OCI-LY1 (cell line): ENCODE results near the gene MRTFA.

Source experiments
- H2AFZ ChIP-seq: fragments of 200-600 bp; sonication (generic), shearing (Covaris generic); 2 replicates; pipeline ENCODE4 v1.6.0; 2014; ENCODE audit warnings: antibody characterized with exemption, mild to moderate bottlenecking, low read length
- H3F3A ChIP-seq: fragments of 200-600 bp; sonication (generic), shearing (Covaris generic); 2 replicates; pipeline ENCODE4 v1.6.0; 2014; ENCODE audit warnings: mild to moderate bottlenecking, antibody characterized with exemption, low read length, moderate library complexity; ENCODE audit not compliant: insufficient read depth
- H3K27ac ChIP-seq: fragments of 200-600 bp; sonication (generic); 2 replicates; pipeline ENCODE4 v1.5.1; 2014; ENCODE audit warnings: low read length, mixed run types, mild to moderate bottlenecking, low read depth; ENCODE audit not compliant: poor library complexity, severe bottlenecking
- H3K27me3 ChIP-seq: fragments of 200-600 bp; sonication (generic); 2 replicates; pipeline ENCODE4 v1.6.0; 2014; ENCODE audit warnings: antibody characterized with exemption, mild to moderate bottlenecking, low read length, moderate library complexity; ENCODE audit not compliant: insufficient read depth
- H3K36me3 ChIP-seq: fragments of 200-600 bp; sonication (generic); 2 replicates; pipeline ENCODE4 v1.6.1; 2014; ENCODE audit warnings: mild to moderate bottlenecking, antibody characterized with exemption, low read length, moderate library complexity, mixed read lengths; ENCODE audit not compliant: insufficient read depth
- H3K4me1 ChIP-seq: fragments of 200-600 bp; sonication (generic); 2 replicates; pipeline ENCODE4 v1.5.1; 2014; ENCODE audit warnings: mild to moderate bottlenecking, low read length, moderate library complexity; ENCODE audit not compliant: insufficient read depth, severe bottlenecking
- H3K4me2 ChIP-seq: fragments of 200-600 bp; sonication (generic), shearing (Covaris generic); 2 replicates; pipeline ENCODE4 v1.6.1; 2014; ENCODE audit warnings: low read length
- H3K4me3 ChIP-seq: fragments of 200-600 bp; sonication (generic); 2 replicates; pipeline ENCODE4 v1.5.1; 2014; ENCODE audit warnings: low read length, low read depth, mild to moderate bottlenecking, mixed read lengths; ENCODE audit not compliant: poor library complexity, severe bottlenecking
- H3K79me2 ChIP-seq: fragments of 200-600 bp; shearing (Covaris generic); 2 replicates; pipeline ENCODE4 v1.6.1; 2016; ENCODE audit warnings: mixed run types, low read length, mixed read lengths; ENCODE audit not compliant: insufficient read depth
- H3K9ac ChIP-seq: fragments of 200-600 bp; sonication (generic), shearing (Covaris generic); 2 replicates; pipeline ENCODE4 v1.6.1; 2014; ENCODE audit warnings: mild to moderate bottlenecking, low read length, mixed read lengths
- H3K9me2 ChIP-seq: fragments of 200-600 bp; sonication (generic), shearing (Covaris generic); 2 replicates; pipeline ENCODE4 v1.6.1; 2014; ENCODE audit warnings: low read depth, mild to moderate bottlenecking, low read length, mixed read lengths
- H3K9me3 ChIP-seq: fragments of 200-600 bp; shearing (Covaris generic); 2 replicates; pipeline ENCODE4 v1.6.1; 2014; ENCODE audit warnings: low read length, mixed read lengths
- H4K20me1 ChIP-seq: fragments of 200-600 bp; sonication (generic), shearing (Covaris generic); 2 replicates; pipeline ENCODE4 v1.6.0; 2016; ENCODE audit warnings: mild to moderate bottlenecking, low read length; ENCODE audit not compliant: insufficient read depth
- CTCF ChIP-seq: fragments of 200-600 bp; sonication (generic), shearing (Covaris generic); IDR thresholded peaks from 2 replicates; pipeline ENCODE4 v1.5.1; 2017; ENCODE audit warnings: mild to moderate bottlenecking, antibody characterized with exemption, low read length, moderate library complexity, mixed read lengths
- EZH2 ChIP-seq: fragments of 200-600 bp; sonication (generic), shearing (Covaris generic); IDR thresholded peaks from 2 replicates; pipeline ENCODE4 v1.8.0; 2017; ENCODE audit warnings: borderline replicate concordance, mixed run types, mild to moderate bottlenecking, antibody characterized with exemption, low read length, moderate library complexity, mixed read lengths

MRTFA gene

GRCh38 chr22:40609216-40609615 is 27.3 kb downstream of the MRTFA start:
- peaks cover 41% of the 10 kb centered on the region for H3K4me1 ChIP-seq
- no peaks in the 10 kb centered on the region for H3F3A ChIP-seq
- no peaks in the 10 kb centered on the region for H3K9me3 ChIP-seq
- no peak overlapping the region for H2AFZ ChIP-seq
- H3K27me3 ChIP-seq = no peaks in the 10 kb centered on the region
- no peak for TF ChIP-seq CTCF
- TF ChIP-seq EZH2 = no peak
- peaks cover 35% of the 10 kb centered on the region for H3K79me2 ChIP-seq
- H3K4me2 ChIP-seq = no peak overlapping the region
- H3K9ac ChIP-seq = no peak overlapping the region
- no peak overlapping the region for H3K27ac ChIP-seq
- no peaks in the 10 kb centered on the region for H3K9me2 ChIP-seq
- no peaks in the 10 kb centered on the region for H3K36me3 ChIP-seq
- H4K20me1 ChIP-seq = no peaks in the 10 kb centered on the region
- no peak overlapping the region for H3K4me3 ChIP-seq

GRCh38 chr22:40607506-40607905 is 29.0 kb downstream of the MRTFA start:
- Histone ChIP-seq H3F3A (no peaks in the 10 kb centered on the region), H3K27ac (no peak overlapping the region), H3K9me2 (no peaks in the 10 kb centered on the region), H3K36me3 (no peaks in the 10 kb centered on the region), H3K4me3 (peak overlapping the region; percentile 30), H3K4me2 (peak overlapping the region; percentile 55; the same call in 1 of the 2 replicates), H2AFZ (no peak overlapping the region), H3K4me1 (peaks cover 35% of the 10 kb centered on the region), H4K20me1 (no peaks in the 10 kb centered on the region), H3K9me3 (no peaks in the 10 kb centered on the region), H3K9ac (no peak overlapping the region), H3K79me2 (peaks cover 37% of the 10 kb centered on the region), H3K27me3 (no peaks in the 10 kb centered on the region)
- no peak for TF ChIP-seq EZH2

- Histone ChIP-seq H3K27me3 (no peaks in the 10 kb centered on the region), H3K4me3 (no peak overlapping the region), H3K4me2 (peak overlapping the region; percentile 55; the same call in 1 of the 2 replicates), H3K9ac (no peak overlapping the region; the same call in 1 of the 2 replicates), H4K20me1 (no peaks in the 10 kb centered on the region), H3K79me2 (peaks cover 40% of the 10 kb centered on the region), H3K36me3 (no peaks in the 10 kb centered on the region), H3K4me1 (peaks cover 23% of the 10 kb centered on the region), H3K9me3 (no peaks in the 10 kb centered on the region), H2AFZ (no peak overlapping the region), H3K9me2 (no peaks in the 10 kb centered on the region), H3K27ac (peak overlapping the region; percentile 38), H3F3A (no peaks in the 10 kb centered on the region)
- TF ChIP-seq EZH2 (no peak), CTCF (no peak)
Measured at GRCh38 chr22:40606306-40606705, 30.2 kb downstream of the MRTFA start.

GRCh38 chr22:40605761-40606160 is 30.8 kb downstream of the MRTFA start:
- Histone ChIP-seq H3K9me2 (no peaks in the 10 kb centered on the region), H3K9ac (no peak overlapping the region), H3K79me2 (peaks cover 40% of the 10 kb centered on the region), H3F3A (no peaks in the 10 kb centered on the region), H4K20me1 (no peaks in the 10 kb centered on the region), H3K36me3 (no peaks in the 10 kb centered on the region), H2AFZ (no peak overlapping the region), H3K27me3 (no peaks in the 10 kb centered on the region), H3K27ac (no peak overlapping the region), H3K9me3 (no peaks in the 10 kb centered on the region), H3K4me1 (peaks cover 22% of the 10 kb centered on the region), H3K4me2 (no peak overlapping the region), H3K4me3 (no peak overlapping the region)
- no peak for TF ChIP-seq EZH2
- TF ChIP-seq CTCF = no peak
